ENCODE data around the gene EVI5L. TPM values are rescaled to one million over a fixed set of nuclear protein-coding genes. Genes with fewer than 3 reads are reported as not detected.
A peak's percentile ranks its signal among the peaks of the same experiment; 100 is the strongest.

EVI5L gene
- total and polyA plus RNA-seq, 3 experiments from 2014 or later, result 2.9 to 7.4 (median 6.7) TPM

DNA sequence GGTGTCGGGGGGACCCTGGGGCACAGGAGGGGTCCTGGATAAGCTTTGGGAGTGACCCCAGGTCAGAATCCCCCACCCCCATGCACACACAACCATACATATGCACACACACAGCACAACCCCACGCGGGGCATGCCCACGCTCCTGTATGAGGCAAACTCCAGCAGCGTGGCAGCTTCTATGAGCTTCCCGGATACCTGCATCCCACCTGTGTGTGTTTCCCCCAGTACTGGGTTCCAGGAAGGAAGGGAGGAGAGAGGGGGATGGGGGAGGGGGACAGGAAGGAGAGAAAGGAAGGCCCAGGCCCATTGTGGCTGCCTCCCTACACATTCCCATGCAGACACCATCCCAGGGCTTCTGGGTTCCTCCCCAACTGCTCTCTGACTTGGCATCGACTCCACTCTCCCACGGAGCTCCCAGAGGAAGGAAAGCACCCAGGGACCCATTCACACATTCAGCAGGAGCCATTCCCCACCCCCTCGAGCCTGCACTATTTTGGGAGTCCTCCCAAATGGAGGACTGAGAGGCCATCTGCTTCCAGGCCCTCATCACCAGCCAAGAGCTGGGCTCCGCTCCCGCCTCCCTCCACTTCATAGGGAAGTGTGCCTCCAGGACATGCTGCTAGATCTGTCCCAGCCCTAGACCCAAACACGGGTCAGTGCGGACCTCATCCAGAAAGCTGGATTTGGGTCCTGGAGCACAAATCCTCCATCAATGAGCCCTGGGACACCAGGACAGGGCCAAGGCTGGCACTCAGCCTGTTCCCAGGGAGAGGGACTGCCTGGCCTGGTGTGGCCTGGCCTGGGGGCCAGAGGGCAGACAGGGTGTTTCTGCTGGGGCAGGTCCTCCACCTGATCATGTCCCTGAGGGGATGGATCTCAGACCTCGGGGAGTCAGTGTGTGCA, 30.9 kb downstream of the EVI5L start:
- Mint-ChIP-seq H3K27me3 (peaks cover 16 to 40% of the 10 kb centered on the region in 2 donors), H3K4me1 (peaks cover 10 to 31% (median 15%) of the 10 kb centered on the region in 3 donors), H3K4me3 (peak overlapping the region in 3 of 7 donors; percentile 2 to 22 (median 5)), H3K9me3 (no peaks in the 10 kb centered on the region), H3K36me3 (no peaks in the 10 kb centered on the region), H3K27ac (peak overlapping the region in 2 of 8 donors; percentile 33 to 43)
- Histone ChIP-seq H3K4me1 (ENCODE audit: insufficient read depth, low read length) (peaks cover 23% of the 10 kb centered on the region), H3K27ac (ENCODE audit: low read depth, low read length) (no peak overlapping the region), H3K4me3 (ENCODE audit: low read length) (no peak overlapping the region), H3K9me3 (ENCODE audit: low read length) (no peaks in the 10 kb centered on the region), H3K36me3 (ENCODE audit: insufficient read depth, low read length) (no peaks in the 10 kb centered on the region), H3K27me3 (ENCODE audit: insufficient read depth, low read length, poor library complexity, severe bottlenecking) (peaks cover 12% of the 10 kb centered on the region)
- CTCF ChIA-PET, result interaction anchor here (0.8 to 1.1 kb wide), 2 partner anchors 8 to 10 kb away, joined by 3 read pairs; no protein-coding TSS in a partner anchor
- no peak for DNase-seq
- POLR2A ChIA-PET, result interaction anchor here (0.6 to 1.3 kb wide), 3 partner anchors 59 to 159 kb away, joined by 3 to 4 read pairs (median 3); partner anchors contain the start of genes ELAVL1, FCER2 and SNAPC2

DNA sequence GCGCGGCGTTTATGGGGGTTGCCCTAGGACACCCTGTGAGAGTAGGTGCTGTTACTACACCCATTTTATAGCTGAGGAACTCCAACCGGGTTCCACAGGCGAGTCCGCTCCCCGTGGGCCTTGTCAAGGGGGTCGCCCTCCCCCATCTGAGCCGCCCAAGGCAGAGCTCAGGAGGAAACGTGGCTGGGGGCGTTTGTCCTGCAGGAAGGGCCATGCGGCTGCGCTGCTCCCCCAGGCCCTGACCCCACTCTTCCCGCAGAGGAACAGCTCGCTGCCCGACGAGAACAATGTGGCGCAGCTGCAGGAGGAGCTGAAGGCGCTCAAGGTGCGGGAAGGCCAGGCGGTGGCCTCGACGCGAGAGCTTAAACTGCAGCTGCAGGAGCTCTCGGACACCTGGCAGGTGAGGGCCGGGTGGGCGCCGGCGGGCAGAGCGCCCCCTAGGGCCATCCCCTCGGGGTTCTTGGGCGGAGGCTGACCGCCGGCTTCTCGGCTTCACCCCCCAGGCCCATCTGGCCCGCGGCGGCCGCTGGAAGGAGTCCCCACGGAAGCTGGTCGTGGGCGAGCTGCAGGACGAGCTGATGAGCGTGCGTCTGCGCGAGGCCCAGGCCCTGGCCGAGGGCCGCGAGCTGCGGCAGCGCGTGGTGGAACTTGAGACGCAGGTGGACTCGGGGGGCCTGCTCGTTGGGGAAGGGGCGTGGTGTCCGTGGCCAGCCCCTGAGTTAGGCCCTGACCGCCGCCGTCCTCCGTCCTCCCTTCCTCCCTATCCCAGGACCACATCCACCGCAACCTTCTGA, 31.8 kb downstream of the EVI5L start:
- POLR2A ChIA-PET, result interaction anchor here (1.2 to 1.3 kb wide), 2 partner anchors 58 to 144 kb away, joined by 3 to 4 read pairs; partner anchors contain the start of genes ELAVL1 and SNAPC2
- H3K27ac Mint-ChIP-seq, result peak overlapping the region in 1 of 8 donors; percentile 43
- Histone ChIP-seq H3K27me3 (ENCODE audit: insufficient read depth, low read length, poor library complexity, severe bottlenecking) (peaks cover 12% of the 10 kb centered on the region), H3K36me3 (ENCODE audit: insufficient read depth, low read length) (no peaks in the 10 kb centered on the region), H3K4me3 (ENCODE audit: low read length) (peak overlapping the region; percentile 43), H3K27ac (ENCODE audit: low read depth, low read length) (no peak overlapping the region), H3K9me3 (ENCODE audit: low read length) (no peaks in the 10 kb centered on the region), H3K4me1 (ENCODE audit: insufficient read depth, low read length) (peaks cover 23% of the 10 kb centered on the region)
- CTCF ChIA-PET, result interaction anchor here (1.1 to 1.4 kb wide), 3 partner anchors 9 to 13 kb away, joined by 3 to 5 read pairs (median 3); no protein-coding TSS in a partner anchor
- H3K9me3 Mint-ChIP-seq, result no peaks in the 10 kb centered on the region
- no peak for DNase-seq
- peaks cover 13 to 39% of the 10 kb centered on the region in 2 donors for H3K27me3 Mint-ChIP-seq
- H3K4me1 Mint-ChIP-seq, result peaks cover 10 to 31% (median 15%) of the 10 kb centered on the region in 3 donors
- H3K36me3 Mint-ChIP-seq, result no peaks in the 10 kb centered on the region
- peak overlapping the region in 5 of 7 donors; percentile 22 to 57 (median 47) for H3K4me3 Mint-ChIP-seq

DNA sequence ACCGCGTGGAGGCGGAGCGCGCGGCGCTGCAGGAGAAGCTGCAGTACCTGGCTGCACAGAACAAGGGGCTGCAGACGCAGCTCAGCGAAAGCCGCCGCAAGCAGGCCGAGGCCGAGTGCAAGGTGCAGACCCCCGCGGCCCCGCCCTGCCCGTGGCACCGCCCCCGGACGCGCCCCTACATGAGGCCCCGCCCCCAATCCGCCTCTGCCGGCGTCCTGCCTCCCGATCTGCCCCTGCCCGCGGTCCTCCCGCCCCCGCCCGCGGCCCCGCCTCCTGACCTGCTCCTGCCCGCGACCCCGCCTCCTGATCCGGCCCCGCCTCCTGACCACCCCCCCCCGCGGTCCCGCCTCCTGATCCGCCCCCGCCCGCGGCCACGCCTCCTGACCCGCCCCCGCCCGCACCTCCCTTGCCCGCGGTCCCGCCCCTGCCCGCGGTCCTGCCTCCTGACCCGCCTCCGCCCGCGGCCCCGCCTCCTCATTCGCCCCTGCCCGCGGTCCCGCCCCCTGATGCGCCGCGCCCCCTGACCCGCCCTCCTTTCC, 32.5 kb downstream of the EVI5L start:
- Histone ChIP-seq H3K36me3 (ENCODE audit: insufficient read depth, low read length) (no peaks in the 10 kb centered on the region), H3K27me3 (ENCODE audit: insufficient read depth, low read length, poor library complexity, severe bottlenecking) (peaks cover 12% of the 10 kb centered on the region), H3K9me3 (ENCODE audit: low read length) (no peaks in the 10 kb centered on the region), H3K4me1 (ENCODE audit: insufficient read depth, low read length) (peaks cover 23% of the 10 kb centered on the region), H3K4me3 (ENCODE audit: low read length) (peak overlapping the region; percentile 43), H3K27ac (ENCODE audit: low read depth, low read length) (no peak overlapping the region)
- POLR2A ChIA-PET, result interaction anchor here (0.8 to 1.3 kb wide), 3 partner anchors 54 to 143 kb away, joined by 3 to 4 read pairs (median 3); partner anchors contain the start of genes ELAVL1 and SNAPC2
- Mint-ChIP-seq H3K9me3 (no peaks in the 10 kb centered on the region), H3K4me1 (peaks cover 10 to 31% (median 15%) of the 10 kb centered on the region in 3 donors), H3K4me3 (peak overlapping the region in 4 of 7 donors; percentile 23 to 57 (median 50)), H3K27me3 (peaks cover 13 to 35% of the 10 kb centered on the region in 2 donors), H3K27ac (no peak overlapping the region), H3K36me3 (no peaks in the 10 kb centered on the region)
- peak; percentile 57 to 71 (median 68) for DNase-seq
- CTCF ChIA-PET, result interaction anchor here (1.4 kb wide), 2 partner anchors 10 to 12 kb away, joined by 3 to 5 read pairs; no protein-coding TSS in a partner anchor

DNA sequence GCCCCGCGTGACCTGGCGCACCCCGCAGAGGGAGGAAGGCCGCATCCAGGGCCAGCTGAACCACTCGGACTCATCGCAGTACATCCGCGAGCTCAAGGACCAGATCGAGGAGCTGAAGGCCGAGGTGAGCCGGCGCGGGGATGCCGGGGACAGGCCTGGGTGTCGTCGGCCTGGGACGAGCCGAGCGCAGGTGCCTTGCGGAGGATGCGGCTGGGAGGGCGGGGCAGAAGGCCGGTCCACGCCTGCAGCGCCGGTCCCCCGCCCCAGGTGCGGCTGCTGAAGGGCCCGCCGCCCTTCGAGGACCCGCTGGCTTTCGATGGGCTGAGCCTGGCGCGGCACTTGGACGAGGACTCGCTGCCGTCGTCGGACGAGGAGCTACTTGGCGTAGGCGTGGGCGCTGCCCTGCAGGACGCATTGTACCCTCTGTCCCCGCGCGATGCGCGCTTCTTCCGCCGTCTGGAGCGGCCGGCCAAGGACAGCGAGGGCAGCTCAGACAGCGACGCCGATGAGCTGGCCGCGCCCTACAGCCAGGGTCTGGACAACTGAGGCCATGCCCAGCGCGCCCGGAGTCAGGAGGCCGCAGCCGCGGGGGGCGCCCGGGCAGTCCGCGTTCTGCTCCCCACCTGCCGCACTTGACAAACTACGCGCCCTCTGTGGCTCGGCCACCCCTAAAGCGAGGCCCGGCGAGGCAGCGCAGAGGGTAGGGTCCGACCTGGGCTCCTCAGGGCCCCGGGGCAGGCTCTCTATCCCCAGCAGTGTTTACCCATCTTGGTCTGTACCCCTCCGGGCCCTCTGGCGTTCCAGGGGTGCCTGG, 33.3 kb downstream of the EVI5L start:
- ChIA-PET POLR2A (interaction anchor here (0.8 kb wide), 1 partner anchor 53 kb away, joined by 3 read pairs; no protein-coding TSS in a partner anchor), CTCF (interaction anchor here (1.4 kb wide), 2 partner anchors 10 to 11 kb away, joined by 3 read pairs; no protein-coding TSS in a partner anchor)
- no peaks in the 10 kb centered on the region for H3K36me3 ChIP-seq (ENCODE audit: insufficient read depth, low read length)
- Mint-ChIP-seq H3K36me3 (no peaks in the 10 kb centered on the region), H3K9me3 (no peaks in the 10 kb centered on the region), H3K4me1 (peaks cover 14 to 35% (median 17%) of the 10 kb centered on the region in 3 donors), H3K27me3 (peaks cover 13 to 35% of the 10 kb centered on the region in 2 donors), H3K27ac (no peak overlapping the region), H3K4me3 (peak overlapping the region in 3 of 7 donors; percentile 5 to 74 (median 12))
- H3K4me1 ChIP-seq (ENCODE audit: insufficient read depth, low read length), result peaks cover 25% of the 10 kb centered on the region
- DNase-seq, result no peak
- peaks cover 12% of the 10 kb centered on the region for H3K27me3 ChIP-seq (ENCODE audit: insufficient read depth, low read length, poor library complexity, severe bottlenecking)
- no peak overlapping the region for H3K27ac ChIP-seq (ENCODE audit: low read depth, low read length)
- no peaks in the 10 kb centered on the region for H3K9me3 ChIP-seq (ENCODE audit: low read length)
- no peak overlapping the region for H3K4me3 ChIP-seq (ENCODE audit: low read length)

DNA sequence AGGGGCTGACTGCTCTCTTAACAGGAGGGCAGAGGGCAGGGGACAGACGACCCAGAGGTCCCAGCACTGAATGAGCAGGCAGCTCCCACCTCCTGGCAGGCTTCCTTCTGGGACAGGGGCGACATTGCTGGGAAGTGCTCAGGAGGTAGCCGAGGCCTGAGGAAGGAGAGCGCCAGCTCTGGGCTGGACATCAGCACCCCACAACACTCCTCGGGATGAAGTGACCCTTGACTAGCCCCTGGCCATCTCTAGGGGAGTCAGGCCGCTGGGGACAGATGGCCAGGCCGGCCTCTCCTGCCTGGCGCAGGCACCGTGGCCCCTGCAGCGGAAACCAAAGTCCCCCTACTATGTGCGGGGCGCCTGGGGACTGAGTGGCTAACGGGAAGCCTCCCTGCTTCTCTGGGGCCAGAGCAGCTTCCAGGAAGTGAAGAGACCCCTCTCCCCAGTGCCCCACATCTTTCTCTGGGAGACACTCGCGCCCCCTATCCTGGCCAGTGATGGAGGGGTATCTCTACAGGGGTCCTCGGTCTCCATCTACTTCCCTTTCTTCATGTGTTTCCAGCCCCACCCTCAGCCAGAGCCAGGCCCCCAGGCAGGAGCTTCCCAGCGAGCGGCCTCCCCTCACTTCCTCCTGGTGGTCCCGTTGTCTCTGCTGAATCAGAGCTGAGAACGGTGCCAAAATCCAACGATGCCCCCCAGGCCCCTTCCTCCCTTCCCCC, 34.1 kb downstream of the EVI5L start:
- ChIA-PET POLR2A (no interaction called here), CTCF (interaction anchor here (1.1 to 1.4 kb wide), 2 partner anchors 10 to 38 kb away, joined by 3 read pairs; no protein-coding TSS in a partner anchor)
- Mint-ChIP-seq H3K4me3 (peak overlapping the region in 2 of 7 donors; percentile 5 to 72), H3K27me3 (peaks cover 11 to 33% of the 10 kb centered on the region in 2 donors), H3K36me3 (no peaks in the 10 kb centered on the region), H3K27ac (no peak overlapping the region), H3K9me3 (no peaks in the 10 kb centered on the region), H3K4me1 (peaks cover 19 to 41% (median 22%) of the 10 kb centered on the region in 3 donors)
- H3K9me3 ChIP-seq (ENCODE audit: low read length), result no peaks in the 10 kb centered on the region
- peaks cover 12% of the 10 kb centered on the region for H3K27me3 ChIP-seq (ENCODE audit: insufficient read depth, low read length, poor library complexity, severe bottlenecking)
- H3K36me3 ChIP-seq (ENCODE audit: insufficient read depth, low read length), result no peaks in the 10 kb centered on the region
- no peak overlapping the region for H3K27ac ChIP-seq (ENCODE audit: low read depth, low read length)
- no peak overlapping the region for H3K4me3 ChIP-seq (ENCODE audit: low read length)
- H3K4me1 ChIP-seq (ENCODE audit: insufficient read depth, low read length), result peaks cover 31% of the 10 kb centered on the region
- DNase-seq, result no peak

DNA sequence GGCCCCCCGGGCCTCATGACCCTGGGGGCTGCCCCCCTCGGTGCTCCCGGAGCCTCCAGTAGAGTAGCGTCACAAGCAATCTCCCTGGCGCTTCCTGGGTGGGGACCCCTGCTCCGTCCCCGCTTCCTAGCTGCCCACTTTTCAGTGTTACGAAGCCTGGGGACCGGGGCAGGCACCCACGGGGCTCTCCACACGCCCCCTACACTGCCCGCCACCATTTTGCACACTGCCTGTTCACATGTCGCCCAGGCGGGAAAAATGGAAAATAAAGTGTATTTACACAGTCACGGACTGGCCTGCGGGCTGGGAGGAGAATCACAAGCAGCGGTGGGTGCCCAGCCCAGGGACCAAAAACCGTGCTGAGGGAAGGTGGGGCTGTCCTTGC, 34.7 kb downstream of the EVI5L start:
- H3K36me3 Mint-ChIP-seq, result no peaks in the 10 kb centered on the region
- Histone ChIP-seq H3K27ac (ENCODE audit: low read depth, low read length) (no peak overlapping the region), H3K27me3 (ENCODE audit: insufficient read depth, low read length, poor library complexity, severe bottlenecking) (peaks cover 12% of the 10 kb centered on the region), H3K9me3 (ENCODE audit: low read length) (no peaks in the 10 kb centered on the region), H3K4me1 (ENCODE audit: insufficient read depth, low read length) (peaks cover 31% of the 10 kb centered on the region), H3K4me3 (ENCODE audit: low read length) (no peak overlapping the region), H3K36me3 (ENCODE audit: insufficient read depth, low read length) (no peaks in the 10 kb centered on the region)
- H3K27ac Mint-ChIP-seq, result no peak overlapping the region
- DNase-seq, result no peak
- no peaks in the 10 kb centered on the region for H3K9me3 Mint-ChIP-seq
- no peak overlapping the region for H3K4me3 Mint-ChIP-seq
- POLR2A ChIA-PET, result no interaction called here
- H3K4me1 Mint-ChIP-seq, result peaks cover 19 to 41% (median 22%) of the 10 kb centered on the region in 3 donors
- CTCF ChIA-PET, result interaction anchor here (1.1 kb wide), 1 partner anchor 37 kb away, joined by 3 read pairs; no protein-coding TSS in a partner anchor
- H3K27me3 Mint-ChIP-seq, result peaks cover 11 to 33% of the 10 kb centered on the region in 2 donors

Data from CD8-positive, alpha-beta memory T cell (primary cell).